Measurements from ENCODE around the gene ABCC10. TPM values are rescaled to one million over a fixed set of nuclear protein-coding genes. Genes with fewer than 3 reads are reported as not detected.
"Not testable (repeated sequence)": the region's sequence is repeated elsewhere in the genome, so short reads cannot be mapped to it uniquely, and the experiment has no call there.

The ABCC10 gene
- total and polyA plus RNA-seq, 2 donors, result 15.6 to 18.5 TPM

GRCh38 chr6:43425083-43425482, 2.3 kb upstream of the ABCC10 start:
- not testable (repeated sequence) for H3K4me1 ChIP-seq (ENCODE audit: insufficient read depth); H3K27ac ChIP-seq (ENCODE audit: low read depth); H3K36me3 ChIP-seq (ENCODE audit: insufficient read depth); H3K4me3 ChIP-seq (ENCODE audit: low read depth, low read length); DNase-seq (ENCODE audit: extremely low spot score)
- WGBS, result 96% methylated on average over 33 of the region's 33 CpGs

GRCh38 chr6:43426928-43427405, 374 bp upstream of the ABCC10 start:
- WGBS, result 30% methylated on average over 23 of the region's 23 CpGs
- Histone ChIP-seq H3K4me3 (ENCODE audit: low read depth, low read length) (peak overlapping the region; percentile 71), H3K36me3 (ENCODE audit: insufficient read depth) (no peaks in the 10 kb centered on the region), H3K4me1 (ENCODE audit: insufficient read depth) (no peaks in the 10 kb centered on the region), H3K27ac (ENCODE audit: low read depth) (peak overlapping the region; percentile 44)
- no peak for DNase-seq (ENCODE audit: extremely low spot score)

GRCh38 chr6:43428112-43428570, 800 bp downstream of the ABCC10 start:
- peak overlapping the region; percentile 71 for H3K4me3 ChIP-seq (ENCODE audit: low read depth, low read length)
- H3K4me1 ChIP-seq (ENCODE audit: insufficient read depth), result no peaks in the 10 kb centered on the region
- DNase-seq (ENCODE audit: extremely low spot score), result no peak
- H3K36me3 ChIP-seq (ENCODE audit: insufficient read depth), result no peaks in the 10 kb centered on the region
- 16% methylated on average over 12 of the region's 12 CpGs for WGBS
- peak overlapping the region; percentile 51 for H3K27ac ChIP-seq (ENCODE audit: low read depth)

- no peaks in the 10 kb centered on the region for H3K36me3 ChIP-seq (ENCODE audit: insufficient read depth)
- no peak overlapping the region for H3K4me3 ChIP-seq (ENCODE audit: low read depth, low read length)
- no peak overlapping the region for H3K27ac ChIP-seq (ENCODE audit: low read depth)
- WGBS, result 87% methylated on average over 3 of the region's 3 CpGs
- no peak for DNase-seq (ENCODE audit: extremely low spot score)
- no peaks in the 10 kb centered on the region for H3K4me1 ChIP-seq (ENCODE audit: insufficient read depth)
These were observed 1.5 kb downstream of the ABCC10 start for GRCh38 chr6:43428874-43429273.

- no peak for DNase-seq (ENCODE audit: extremely low spot score)
- H3K27ac ChIP-seq (ENCODE audit: low read depth), result no peak overlapping the region
- H3K4me1 ChIP-seq (ENCODE audit: insufficient read depth), result no peaks in the 10 kb centered on the region
- H3K4me3 ChIP-seq (ENCODE audit: low read depth, low read length), result no peak overlapping the region
- WGBS, result 93% methylated on average over 19 of the region's 19 CpGs
- H3K36me3 ChIP-seq (ENCODE audit: insufficient read depth), result no peaks in the 10 kb centered on the region
These were observed 4.9 kb downstream of the ABCC10 start for GRCh38 chr6:43432009-43432945.

- WGBS, result 95% methylated on average over 8 of the region's 8 CpGs
- DNase-seq (ENCODE audit: extremely low spot score), result no peak
- Histone ChIP-seq H3K4me3 (ENCODE audit: low read depth, low read length) (no peak overlapping the region), H3K36me3 (ENCODE audit: insufficient read depth) (no peaks in the 10 kb centered on the region), H3K4me1 (ENCODE audit: insufficient read depth) (no peaks in the 10 kb centered on the region), H3K27ac (ENCODE audit: low read depth) (no peak overlapping the region)
These were observed 5.8 kb downstream of the ABCC10 start for GRCh38 chr6:43433148-43433547.

GRCh38 chr6:43434001-43434840, 6.9 kb downstream of the ABCC10 start:
- no peak overlapping the region for H3K4me3 ChIP-seq (ENCODE audit: low read depth, low read length)
- no peak overlapping the region for H3K27ac ChIP-seq (ENCODE audit: low read depth)
- no peaks in the 10 kb centered on the region for H3K4me1 ChIP-seq (ENCODE audit: insufficient read depth)
- DNase-seq (ENCODE audit: extremely low spot score), result no peak
- H3K36me3 ChIP-seq (ENCODE audit: insufficient read depth), result no peaks in the 10 kb centered on the region
- WGBS, result 87% methylated on average over 15 of the region's 15 CpGs

GRCh38 chr6:43434943-43435342, 7.6 kb downstream of the ABCC10 start:
- no peak for DNase-seq (ENCODE audit: extremely low spot score)
- H3K36me3 ChIP-seq (ENCODE audit: insufficient read depth), result no peaks in the 10 kb centered on the region
- 96% methylated on average over 4 of the region's 4 CpGs for WGBS
- no peak overlapping the region for H3K27ac ChIP-seq (ENCODE audit: low read depth)
- no peak overlapping the region for H3K4me3 ChIP-seq (ENCODE audit: low read depth, low read length)
- H3K4me1 ChIP-seq (ENCODE audit: insufficient read depth), result no peaks in the 10 kb centered on the region

GRCh38 chr6:43435682-43436437, 8.5 kb downstream of the ABCC10 start:
- Histone ChIP-seq H3K4me1 (ENCODE audit: insufficient read depth) (no peaks in the 10 kb centered on the region), H3K36me3 (ENCODE audit: insufficient read depth) (no peaks in the 10 kb centered on the region), H3K27ac (ENCODE audit: low read depth) (peak overlapping the region; percentile 24), H3K4me3 (ENCODE audit: low read depth, low read length) (no peak overlapping the region)
- 87% methylated on average over 9 of the region's 9 CpGs for WGBS
- no peak for DNase-seq (ENCODE audit: extremely low spot score)

GRCh38 chr6:43436577-43437282, 9.4 kb downstream of the ABCC10 start:
- Histone ChIP-seq H3K36me3 (ENCODE audit: insufficient read depth) (no peaks in the 10 kb centered on the region), H3K4me1 (ENCODE audit: insufficient read depth) (no peaks in the 10 kb centered on the region), H3K27ac (ENCODE audit: low read depth) (peak overlapping the region; percentile 33), H3K4me3 (ENCODE audit: low read depth, low read length) (no peak overlapping the region)
- DNase-seq (ENCODE audit: extremely low spot score), result peak; percentile 85
- 17% methylated on average over 5 of the region's 5 CpGs for WGBS

GRCh38 chr6:43437700-43438099, 10.4 kb downstream of the ABCC10 start:
- Histone ChIP-seq H3K27ac (ENCODE audit: low read depth) (no peak overlapping the region), H3K4me3 (ENCODE audit: low read depth, low read length) (no peak overlapping the region), H3K4me1 (ENCODE audit: insufficient read depth) (no peaks in the 10 kb centered on the region), H3K36me3 (ENCODE audit: insufficient read depth) (no peaks in the 10 kb centered on the region)
- WGBS, result 67% methylated on average over 4 of the region's 4 CpGs
- no peak for DNase-seq (ENCODE audit: extremely low spot score)

GRCh38 chr6:43442935-43443334, 15.6 kb downstream of the ABCC10 start:
- H3K36me3 ChIP-seq (ENCODE audit: insufficient read depth), result peaks cover 5% of the 10 kb centered on the region
- 92% methylated on average over 14 of the region's 14 CpGs for WGBS
- no peak overlapping the region for H3K4me3 ChIP-seq (ENCODE audit: low read depth, low read length)

More at GRCh38 chr6:43442935-43443334, 15.6 kb downstream of the ABCC10 start:
- Histone ChIP-seq H3K4me1 (ENCODE audit: insufficient read depth) (no peaks in the 10 kb centered on the region), H3K27ac (ENCODE audit: low read depth) (no peak overlapping the region)
- no peak for DNase-seq (ENCODE audit: extremely low spot score)
